ENCODE results near the gene PPM1H. TPM values are rescaled to one million over a fixed set of nuclear protein-coding genes. Genes with fewer than 3 reads are reported as not detected.

Gene PPM1H
- total RNA-seq, 1 donor: 13.4 TPM

- Histone ChIP-seq H3K4me3 (ENCODE audit: insufficient read depth, low read length) (no peak overlapping the region), H3K27ac (ENCODE audit: low read depth, low read length) (no peak overlapping the region), H3K27me3 (ENCODE audit: insufficient read depth, low read length) (no peaks in the 10 kb centered on the region), H4K20me1 (ENCODE audit: insufficient read depth, low read length) (peaks cover 10% of the 10 kb centered on the region), H3K4me1 (ENCODE audit: insufficient read depth, low read length) (peaks cover 6% of the 10 kb centered on the region), H3K9me3 (ENCODE audit: low read depth, low read length) (no peaks in the 10 kb centered on the region), H3K79me2 (ENCODE audit: insufficient read depth, low read length) (peaks cover 9% of the 10 kb centered on the region), H3K4me2 (ENCODE audit: insufficient read depth, low read length) (no peak overlapping the region), H2AFZ (ENCODE audit: low read length) (no peak overlapping the region), H3K36me3 (ENCODE audit: insufficient read depth, low read length) (no peaks in the 10 kb centered on the region)
- no peak for TF ChIP-seq CTCF (IDR thresholded peaks at IDR 0.05; ENCODE audit: extremely low read depth, low read depth, low read length)
- DNase-seq (ENCODE audit: insufficient read length, low spot score, missing footprints): no peak
Measured at GRCh38 chr12:62913380-62913779, 21.6 kb downstream of the PPM1H start.

DNA sequence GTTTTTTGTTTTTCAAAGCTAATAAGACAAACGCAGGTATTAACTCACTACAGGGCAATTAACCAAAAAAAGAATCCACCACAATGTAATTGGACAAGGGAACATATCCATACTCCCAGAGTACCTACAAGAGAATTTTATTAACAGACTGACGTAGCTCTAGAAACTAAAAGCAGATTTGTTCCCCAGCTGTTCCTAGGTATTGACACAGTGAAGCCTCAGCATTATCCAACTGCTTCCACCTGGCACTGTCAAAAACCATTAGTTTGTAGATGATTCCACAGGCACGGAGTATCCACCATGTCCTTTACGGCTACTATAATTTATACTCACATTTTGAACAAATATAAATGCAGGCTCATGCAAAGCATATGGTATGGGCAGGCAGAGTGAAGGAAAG is 22.3 kb downstream of the PPM1H start:
- Histone ChIP-seq H3K79me2 (ENCODE audit: insufficient read depth, low read length) (peaks cover 9% of the 10 kb centered on the region), H3K4me3 (ENCODE audit: insufficient read depth, low read length) (no peak overlapping the region), H3K9me3 (ENCODE audit: low read depth, low read length) (no peaks in the 10 kb centered on the region), H3K4me1 (ENCODE audit: insufficient read depth, low read length) (peaks cover 2% of the 10 kb centered on the region), H4K20me1 (ENCODE audit: insufficient read depth, low read length) (peaks cover 10% of the 10 kb centered on the region), H3K27ac (ENCODE audit: low read depth, low read length) (no peak overlapping the region), H3K27me3 (ENCODE audit: insufficient read depth, low read length) (no peaks in the 10 kb centered on the region), H2AFZ (ENCODE audit: low read length) (no peak overlapping the region), H3K4me2 (ENCODE audit: insufficient read depth, low read length) (no peak overlapping the region), H3K36me3 (ENCODE audit: insufficient read depth, low read length) (no peaks in the 10 kb centered on the region)
- no peak for TF ChIP-seq CTCF (IDR thresholded peaks at IDR 0.05; ENCODE audit: extremely low read depth, low read depth, low read length)
- DNase-seq (ENCODE audit: insufficient read length, low spot score, missing footprints): no peak

GRCh38 chr12:62911286-62911685 is 23.7 kb downstream of the PPM1H start:
- no peaks in the 10 kb centered on the region for H3K36me3 ChIP-seq (ENCODE audit: insufficient read depth, low read length)
- no peaks in the 10 kb centered on the region for H3K27me3 ChIP-seq (ENCODE audit: insufficient read depth, low read length)
- no peaks in the 10 kb centered on the region for H3K9me3 ChIP-seq (ENCODE audit: low read depth, low read length)
- no peak overlapping the region for H2AFZ ChIP-seq (ENCODE audit: low read length)
- H3K4me3 ChIP-seq (ENCODE audit: insufficient read depth, low read length): no peak overlapping the region
- H3K79me2 ChIP-seq (ENCODE audit: insufficient read depth, low read length): peaks cover 9% of the 10 kb centered on the region
- peaks cover 10% of the 10 kb centered on the region for H4K20me1 ChIP-seq (ENCODE audit: insufficient read depth, low read length)
- TF ChIP-seq CTCF (IDR thresholded peaks at IDR 0.05; ENCODE audit: extremely low read depth, low read depth, low read length): no peak
- H3K4me2 ChIP-seq (ENCODE audit: insufficient read depth, low read length): no peak overlapping the region
- DNase-seq (ENCODE audit: insufficient read length, low spot score, missing footprints): no peak
- peaks cover 2% of the 10 kb centered on the region for H3K4me1 ChIP-seq (ENCODE audit: insufficient read depth, low read length)
- no peak overlapping the region for H3K27ac ChIP-seq (ENCODE audit: low read depth, low read length)

DNA sequence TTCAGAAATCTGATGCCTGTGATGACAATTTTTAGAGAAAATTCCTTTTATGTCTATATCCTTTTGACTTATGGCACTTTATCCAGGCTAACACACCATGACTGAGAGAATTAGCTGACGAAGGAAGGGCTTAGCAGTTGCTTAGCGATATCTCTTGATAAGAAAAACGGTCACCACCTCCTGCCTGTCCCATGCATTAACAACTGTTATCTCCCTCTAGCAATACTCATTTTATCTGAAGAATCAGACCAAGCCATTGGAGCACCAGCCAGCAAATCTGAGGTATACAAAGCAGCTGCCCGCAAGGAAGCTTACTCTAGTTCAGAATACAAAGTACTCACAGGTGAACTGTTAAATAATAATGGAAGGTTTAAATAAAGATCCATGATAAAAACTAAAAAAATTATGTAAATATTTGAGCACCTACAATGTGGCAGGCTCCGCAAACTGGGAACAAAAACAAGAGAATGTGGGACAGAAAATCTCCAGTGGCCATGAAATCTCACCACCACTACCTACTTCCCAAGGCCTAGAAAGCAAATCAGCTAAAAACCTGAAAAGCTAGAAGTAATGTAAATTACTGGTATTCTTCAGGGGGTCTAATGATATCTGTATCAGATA is 24.3 kb downstream of the PPM1H start:
- no peaks in the 10 kb centered on the region for H3K9me3 ChIP-seq (ENCODE audit: low read depth, low read length)
- H4K20me1 ChIP-seq (ENCODE audit: insufficient read depth, low read length): peaks cover 10% of the 10 kb centered on the region
- no peak for TF ChIP-seq CTCF (IDR thresholded peaks at IDR 0.05; ENCODE audit: extremely low read depth, low read depth, low read length)
- no peak overlapping the region for H2AFZ ChIP-seq (ENCODE audit: low read length)
- H3K79me2 ChIP-seq (ENCODE audit: insufficient read depth, low read length): peaks cover 9% of the 10 kb centered on the region
- H3K27ac ChIP-seq (ENCODE audit: low read depth, low read length): no peak overlapping the region
- H3K36me3 ChIP-seq (ENCODE audit: insufficient read depth, low read length): no peaks in the 10 kb centered on the region
- no peak overlapping the region for H3K4me3 ChIP-seq (ENCODE audit: insufficient read depth, low read length)
- peaks cover 2% of the 10 kb centered on the region for H3K4me1 ChIP-seq (ENCODE audit: insufficient read depth, low read length)
- DNase-seq (ENCODE audit: insufficient read length, low spot score, missing footprints): no peak
- H3K27me3 ChIP-seq (ENCODE audit: insufficient read depth, low read length): no peaks in the 10 kb centered on the region
- H3K4me2 ChIP-seq (ENCODE audit: insufficient read depth, low read length): no peak overlapping the region

Data from osteoblast (primary cell).